GM06990 (cell line): ENCODE data around the gene DOCK4.
"Not testable (repeated sequence)": the region's sequence is repeated elsewhere in the genome, so short reads cannot be mapped to it uniquely, and the experiment has no call there.

Experiments
- DNase-seq: peaks from one replicate; pipeline ENCODE4 v3.0.0-alpha.2; 2011; ENCODE audit not compliant: insufficient read length; ENCODE audit errors: extremely low read depth
- H3K27me3 ChIP-seq: replicated peaks from 2 replicates; pipeline ENCODE4 v1.6.0; 2011; ENCODE audit warnings: low read length; ENCODE audit not compliant: control insufficient read depth, insufficient read depth
- H3K36me3 ChIP-seq: 2 replicates; pipeline ENCODE4 v1.5.1; 2011; ENCODE audit warnings: low read length; ENCODE audit not compliant: control insufficient read depth, insufficient read depth
- H3K4me3 ChIP-seq: replicated peaks from 2 replicates; pipeline ENCODE4 v1.5.1; 2011; ENCODE audit warnings: low read depth, mild to moderate bottlenecking, control low read depth, low read length
- CTCF ChIP-seq: IDR thresholded peaks from 2 replicates; pipeline ENCODE4 v1.5.1; 2011; ENCODE audit warnings: low read length, control low read depth, mild to moderate bottlenecking, inconsistent platforms; ENCODE audit not compliant: insufficient read depth, poor library complexity, severe bottlenecking

DOCK4 gene

DNA sequence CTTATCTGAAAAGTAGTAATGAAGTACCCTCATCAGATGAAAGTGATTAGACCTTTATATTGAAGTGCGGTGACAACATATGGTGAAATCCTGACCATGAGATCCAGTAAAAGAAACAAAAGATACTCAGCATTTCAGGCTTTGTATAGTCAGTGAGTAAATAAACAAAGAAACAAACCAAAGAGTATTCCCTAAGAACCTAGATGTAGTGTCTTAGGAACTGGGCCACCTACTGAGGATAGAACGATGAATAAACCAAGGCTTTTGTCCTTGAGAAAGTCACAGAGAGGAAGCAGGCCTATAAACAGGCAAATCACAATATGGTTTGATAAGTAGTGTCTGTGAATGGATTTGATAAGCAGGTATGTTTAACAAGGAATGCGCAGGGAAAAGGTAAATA lies 46.5 kb upstream of the DOCK4 start:
- Histone ChIP-seq H3K4me3 (no peak overlapping the region), H3K36me3 (no peaks in the 10 kb centered on the region), H3K27me3 (no peaks in the 10 kb centered on the region)
- no peak for TF ChIP-seq CTCF
- no peak for DNase-seq

DNA sequence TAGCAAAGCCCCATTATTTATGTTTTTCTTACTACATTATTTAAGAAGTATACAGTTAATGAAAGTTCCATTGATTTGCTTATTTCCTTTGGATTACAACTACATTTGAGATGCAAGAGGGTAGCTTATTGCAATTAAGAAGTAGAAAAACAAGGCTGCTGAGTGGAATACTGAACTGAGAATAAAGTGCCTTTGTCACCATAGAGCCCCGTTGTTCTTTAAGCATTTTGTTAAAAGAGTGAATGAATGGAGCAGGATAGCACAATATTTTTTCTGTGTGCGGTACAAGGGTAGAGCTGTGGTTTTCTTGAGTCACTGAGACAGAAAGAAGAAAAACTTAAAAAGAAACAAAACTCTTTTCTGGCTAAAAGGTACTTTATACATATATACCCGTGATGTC lies 45.9 kb upstream of the DOCK4 start:
- H3K27me3 ChIP-seq = no peaks in the 10 kb centered on the region
- no peaks in the 10 kb centered on the region for H3K36me3 ChIP-seq
- no peak for TF ChIP-seq CTCF
- no peak overlapping the region for H3K4me3 ChIP-seq
- no peak for DNase-seq

DNA sequence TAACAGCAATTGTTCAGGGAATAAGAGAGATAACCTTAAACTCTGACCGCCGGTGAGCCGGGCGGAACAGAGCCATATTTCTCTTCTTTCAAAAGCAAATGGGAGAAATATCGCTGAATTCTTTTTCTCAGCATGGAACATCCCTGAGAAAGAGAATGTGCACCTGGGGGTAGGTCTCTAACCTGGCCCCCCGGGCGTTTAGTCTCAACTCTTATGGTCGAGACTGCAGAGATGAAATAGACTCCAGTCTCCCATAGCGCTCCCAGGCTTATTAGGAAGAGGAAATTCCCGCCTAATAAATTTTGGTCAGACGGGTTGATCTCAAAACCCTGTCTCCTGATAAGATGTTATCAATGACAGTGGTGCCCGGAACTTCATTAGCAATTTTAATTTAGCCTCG lies 43.8 kb upstream of the DOCK4 start:
- H3K4me3 ChIP-seq, H3K27me3 ChIP-seq, H3K36me3 ChIP-seq, DNase-seq: not testable (repeated sequence)

GRCh38 chr7:112248598-112248997 lies 42.4 kb upstream of the DOCK4 start:
- H3K27me3 ChIP-seq = no peaks in the 10 kb centered on the region
- no peaks in the 10 kb centered on the region for H3K36me3 ChIP-seq
- DNase-seq = no peak
- TF ChIP-seq CTCF = no peak
- H3K4me3 ChIP-seq = no peak overlapping the region

GRCh38 chr7:112238852-112239610 lies 32.8 kb upstream of the DOCK4 start:
- no peaks in the 10 kb centered on the region for H3K36me3 ChIP-seq
- no peak for DNase-seq
- no peak for TF ChIP-seq CTCF
- no peaks in the 10 kb centered on the region for H3K27me3 ChIP-seq
- no peak overlapping the region for H3K4me3 ChIP-seq

DNA sequence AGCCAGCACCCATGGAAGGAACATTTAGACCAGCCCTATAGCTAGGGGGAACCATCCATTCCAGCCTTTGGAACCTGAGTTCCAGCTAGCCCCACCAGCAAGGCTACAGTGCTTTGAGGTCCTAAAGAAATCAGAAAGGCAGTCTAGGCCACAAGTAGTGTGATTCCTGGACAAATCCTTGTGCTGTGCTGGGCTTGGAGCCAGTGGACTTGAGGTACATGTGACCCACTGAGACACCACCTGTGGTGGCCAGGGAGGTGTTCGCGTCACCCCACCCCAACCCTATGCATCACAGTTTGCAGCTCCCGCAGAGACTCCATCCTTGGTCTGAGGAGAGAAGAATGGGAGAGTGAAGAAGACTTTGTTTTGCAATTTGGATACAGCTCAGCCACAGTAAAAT lies 32.1 kb upstream of the DOCK4 start:
- no peaks in the 10 kb centered on the region for H3K36me3 ChIP-seq
- no peak overlapping the region for H3K4me3 ChIP-seq
- no peak for DNase-seq
- H3K27me3 ChIP-seq = no peaks in the 10 kb centered on the region
- no peak for TF ChIP-seq CTCF
